SK-N-SH (cell line): ENCODE measurements around the gene LETM1. TPM values are rescaled to one million over a fixed set of nuclear protein-coding genes. Genes with fewer than 3 reads are reported as not detected.

Source experiments
- CTCF ChIA-PET: fragments of 300-600, 350-600 bp; formaldehyde crosslinking; extraction: SDS; loops from one replicate; lab custom pipeline; 2021; lab: Yijun Ruan, JAX
- POLR2A ChIA-PET: fragments of 350-600 bp; sonication (Branson Sonifier 250); formaldehyde crosslinking; extraction: SDS; loops from one replicate; lab custom pipeline; 2020; ENCODE audit warnings: antibody characterized with exemption, inconsistent platforms; lab: Yijun Ruan, JAX
- DNase-seq: peaks from one replicate; pipeline ENCODE4 v3.0.0; 2012
- H2AFZ ChIP-seq: fragments of 200-600 bp; sonication (generic); 2 replicates; pipeline ENCODE4 v1.8.1; 2016; ENCODE audit warnings: antibody characterized with exemption, mild to moderate bottlenecking, low read depth
- H3F3A ChIP-seq: fragments of 200-600 bp; sonication (generic); replicated peaks from 2 replicates; pipeline ENCODE3; 2016; ENCODE audit warnings: antibody characterized with exemption, mild to moderate bottlenecking; ENCODE audit not compliant: insufficient read depth
- H3K27ac ChIP-seq, 2 experiments: fragments of 200-500 bp in 1 of 2; fragments of 200-600 bp in 1 of 2; sonication (Bioruptor generic) in 1 of 2; sonication (generic), shearing (Covaris generic) in 1 of 2; 2 replicates each; pipeline versions ENCODE4 v1.5.1 to v1.6.1; 2014 to 2016; ENCODE audit warnings: low read depth in 2 of 2, inconsistent platforms in 1 of 2, low read length in 1 of 2, mild to moderate bottlenecking in 1 of 2, mixed read lengths in 1 of 2
- H3K27me3 ChIP-seq: fragments of 200-600 bp; sonication (generic), shearing (Covaris generic); 2 replicates; pipeline ENCODE4 v1.6.1; 2016; ENCODE audit warnings: mixed run types; ENCODE audit not compliant: insufficient read depth
- H3K36me3 ChIP-seq, 2 experiments: fragments of 200-500 bp in 1 of 2; fragments of 200-600 bp in 1 of 2; sonication (Bioruptor generic) in 1 of 2; sonication (generic) in 1 of 2; replicated peaks in 1 of 2; 2 replicates each; pipeline versions ENCODE3 to v1.5.1; 2014 to 2016; ENCODE audit warnings: low read length in 1 of 2, mild to moderate bottlenecking in 1 of 2; ENCODE audit not compliant: insufficient read depth in 2 of 2, control insufficient read depth in 1 of 2
- H3K4me1 ChIP-seq, 2 experiments: fragments of 200-500 bp in 1 of 2; fragments of 200-600 bp in 1 of 2; sonication (Bioruptor generic) in 1 of 2; sonication (generic), shearing (Covaris generic) in 1 of 2; 2 replicates each; pipeline versions ENCODE4 v1.5.1 to v1.6.1; 2014 to 2016; ENCODE audit warnings: low read depth in 1 of 2, low read length in 1 of 2, mixed run types in 1 of 2; ENCODE audit not compliant: insufficient read depth in 2 of 2, control insufficient read depth in 1 of 2
- H3K4me2 ChIP-seq: fragments of 200-600 bp; sonication (generic), shearing (Covaris generic); 2 replicates; pipeline ENCODE4 v1.6.1; 2017; ENCODE audit warnings: mixed run types
- H3K4me3 ChIP-seq, 2 experiments: fragments of 200-500 bp in 1 of 2; fragments of 200-600 bp in 1 of 2; sonication (Bioruptor generic) in 1 of 2; sonication (generic), shearing (Covaris generic) in 1 of 2; 2 replicates each; pipeline versions ENCODE4 v1.5.1 to v1.8.1; 2014 to 2016; ENCODE audit warnings: low read depth in 2 of 2, inconsistent platforms in 1 of 2, low read length in 1 of 2, mild to moderate bottlenecking in 1 of 2, mixed read lengths in 1 of 2, moderate library complexity in 1 of 2
- H3K79me2 ChIP-seq: fragments of 200-600 bp; sonication (generic); 2 replicates; pipeline ENCODE4 v1.8.1; 2017; ENCODE audit warnings: mild to moderate bottlenecking; ENCODE audit not compliant: insufficient read depth
- H3K9ac ChIP-seq: fragments of 200-600 bp; sonication (generic); 2 replicates; pipeline ENCODE4 v1.6.1; 2017; ENCODE audit warnings: mixed run types
- H3K9me2 ChIP-seq: fragments of 200-600 bp; sonication (generic); 2 replicates; pipeline ENCODE4 v1.6.1; 2017; ENCODE audit warnings: mixed run types
- H3K9me3 ChIP-seq: fragments of 200-600 bp; sonication (generic); 2 replicates; pipeline ENCODE4 v1.6.1; 2017; ENCODE audit warnings: mixed run types, mild to moderate bottlenecking, moderate library complexity
- H4K20me1 ChIP-seq: fragments of 200-600 bp; sonication (generic); 2 replicates; pipeline ENCODE4 v1.6.1; 2017; ENCODE audit warnings: mild to moderate bottlenecking, mixed run types; ENCODE audit not compliant: insufficient read depth
- ELF1 ChIP-seq: IDR thresholded peaks from 2 replicates; pipeline ENCODE4 v1.4.0; 2012
- EP300 ChIP-seq, 2 experiments: IDR thresholded peaks; 2 replicates each; pipeline versions ENCODE4 v1.4.0 to v1.6.1; 2012; ENCODE audit warnings: borderline replicate concordance in 1 of 2, low read depth in 1 of 2, low read length in 1 of 2
- EZH2phosphoT487 ChIP-seq: fragments of 200-600 bp; sonication (generic); IDR thresholded peaks from 2 replicates; pipeline ENCODE4 v1.6.1; 2017; ENCODE audit warnings: low read depth, mixed run types, mild to moderate bottlenecking, antibody characterized with exemption, moderate library complexity, borderline replicate concordance
- FOXJ3 ChIP-seq: sonication (generic); formaldehyde crosslinking; IDR thresholded peaks from 2 replicates; pipeline ENCODE4 v1.5.1; 2020; ENCODE audit warnings: mild to moderate bottlenecking, missing genetic modification reagents
- FOXM1 ChIP-seq: IDR thresholded peaks from 2 replicates; pipeline ENCODE4 v1.4.0; 2012; ENCODE audit warnings: low read depth, mild to moderate bottlenecking
- GATA2 ChIP-seq: sonication (generic); formaldehyde crosslinking; IDR thresholded peaks from 2 replicates; pipeline ENCODE4 v1.5.0; 2020; ENCODE audit warnings: mild to moderate bottlenecking, missing genetic modification reagents
- JUND ChIP-seq: IDR thresholded peaks from 2 replicates; pipeline ENCODE4 v1.4.0; 2012
- NFIC ChIP-seq: IDR thresholded peaks from 2 replicates; pipeline ENCODE4 v1.4.0; 2012; ENCODE audit warnings: borderline replicate concordance
- NRF1 ChIP-seq: IDR thresholded peaks from 2 replicates; pipeline ENCODE4 v1.6.1; 2012; ENCODE audit warnings: low read depth, mild to moderate bottlenecking, low read length
- PBX3 ChIP-seq: IDR thresholded peaks from 2 replicates; pipeline ENCODE4; 2012
- RAD21 ChIP-seq: IDR thresholded peaks from 2 replicates; pipeline ENCODE4 v1.6.1; 2012; ENCODE audit warnings: mild to moderate bottlenecking, low read length
- RCOR1 ChIP-seq: fragments of 150-350 bp; IDR thresholded peaks from 2 replicates; pipeline ENCODE4 v1.6.1; 2017; ENCODE audit warnings: antibody characterized with exemption, low read length
- REST ChIP-seq: IDR thresholded peaks from 2 replicates; pipeline ENCODE4 v1.6.1; 2012; ENCODE audit warnings: mild to moderate bottlenecking, low read depth, low read length, moderate library complexity
- RFX5 ChIP-seq: IDR thresholded peaks from 2 replicates; pipeline ENCODE4 v1.6.1; 2012; ENCODE audit warnings: mild to moderate bottlenecking, improper control_type of control experiment, low read length
- RXRA ChIP-seq: IDR thresholded peaks from 2 replicates; pipeline ENCODE4 v1.4.0; 2012; ENCODE audit warnings: low read depth, mild to moderate bottlenecking, borderline replicate concordance
- TCF12 ChIP-seq: IDR thresholded peaks from 2 replicates; pipeline ENCODE4 v1.4.0; 2012
- USF2 ChIP-seq: fragments of 150-350 bp; IDR thresholded peaks from 2 replicates; pipeline ENCODE4 v1.6.1; 2017; ENCODE audit warnings: antibody characterized with exemption, low read length, low read depth, borderline replicate concordance
- ZBTB33 ChIP-seq: IDR thresholded peaks from 2 replicates; pipeline ENCODE4 v1.4.0; 2012; ENCODE audit warnings: low read depth, borderline replicate concordance
- WGBS: methylation state at CpG from one replicate; pipeline ENCODE4 v1.1.6; 2017; ENCODE audit warnings: low lambda C conversion rate; 5-methylcytosine and 5-hydroxymethylcytosine counted together
- polyA plus RNA-seq, 3 experiments: library from polyadenylated mRNA; depleted of rRNA; stranded (reverse); fragments of >200 nt; gene quantifications; 2 replicates each; pipeline ENCODE4 v1.2.3, GENCODE V29; 2012

The LETM1 gene
- polyA plus RNA-seq, 1 of the 3 experiments (the other 2 are of a cell fraction), result 25.8 TPM

GRCh38 chr4:1873776-1874175 lies 17.8 kb upstream of the LETM1 start:
- H2AFZ ChIP-seq, result no peak overlapping the region
- H3K9ac ChIP-seq, result peak overlapping the region; percentile 89; the same call in 1 of the 2 replicates
- no peaks in the 10 kb centered on the region for H3K27me3 ChIP-seq
- ChIA-PET POLR2A (no interaction called here), CTCF (interaction anchor here (1.2 to 6.1 kb wide), 4 partner anchors 9 to 126 kb away, joined by 4 to 45 read pairs (median 5); no protein-coding TSS in a partner anchor)
- no peaks in the 10 kb centered on the region for H3K9me2 ChIP-seq
- no peaks in the 10 kb centered on the region for H3K9me3 ChIP-seq
- peaks cover 34% of the 10 kb centered on the region for H4K20me1 ChIP-seq
- H3K4me3 ChIP-seq, result peak overlapping the region in 1 of 2 experiments; percentile 79; a peak in 1 of 4 replicates
- WGBS, result 73% methylated on average over 3 of the region's 3 CpGs
- peaks cover 24% of the 10 kb centered on the region for H3F3A ChIP-seq
- TF ChIP-seq TCF12 (no peak), NRF1 (no peak)
- peaks cover 17 to 20% of the 10 kb centered on the region in 2 experiments for H3K4me1 ChIP-seq
- H3K36me3 ChIP-seq, result no peaks in the 10 kb centered on the region
- H3K4me2 ChIP-seq, result peak overlapping the region; percentile 72; the same call in 1 of the 2 replicates
- H3K79me2 ChIP-seq, result peaks cover 77% of the 10 kb centered on the region
- no peak for DNase-seq
- H3K27ac ChIP-seq, result peak overlapping the region in 1 of 2 experiments; percentile 80; a peak in 2 of 4 replicates

GRCh38 chr4:1873291-1873690 lies 17.3 kb upstream of the LETM1 start:
- peak overlapping the region; percentile 89; the same call in 1 of the 2 replicates for H3K9ac ChIP-seq
- ChIA-PET CTCF (interaction anchor here (0.7 to 6.1 kb wide), 6 partner anchors 10 to 105 kb away, joined by 3 to 45 read pairs (median 4); no protein-coding TSS in a partner anchor), POLR2A (interaction anchor here (1.2 kb wide), 1 partner anchor 16 kb away, joined by 4 read pairs; no protein-coding TSS in a partner anchor)
- H3K79me2 ChIP-seq, result peaks cover 72% of the 10 kb centered on the region
- H3K9me3 ChIP-seq, result no peaks in the 10 kb centered on the region
- peaks cover 17 to 18% of the 10 kb centered on the region in 2 experiments for H3K4me1 ChIP-seq
- peak overlapping the region; percentile 75 to 79; a peak in 3 of 4 replicates for H3K4me3 ChIP-seq
- H3K27me3 ChIP-seq, result no peaks in the 10 kb centered on the region
- TF ChIP-seq FOXJ3 (CRISPR knock-in tag) (no peak), EP300 (IDR thresholded peaks at IDR 0.05; ENCODE audit: borderline replicate concordance in 1 of 2, low read depth in 1 of 2, low read length in 1 of 2) (no peak), FOXM1 (no peak), GATA2 (CRISPR knock-in tag) (no peak), RXRA (no peak), RFX5 (no peak), EZH2phosphoT487 (no peak), USF2 (no peak), ZBTB33 (no peak), PBX3 (no peak), JUND (no peak), ELF1 (no peak), REST (no peak), RCOR1 (no peak), RAD21 (no peak), NFIC (no peak)
- H3K4me2 ChIP-seq, result peak overlapping the region; percentile 72
- H4K20me1 ChIP-seq, result peaks cover 30% of the 10 kb centered on the region; the same call in 1 of the 2 replicates
- no peaks in the 10 kb centered on the region for H3K36me3 ChIP-seq
- peak overlapping the region; percentile 25 to 80 for H3K27ac ChIP-seq
- DNase-seq, result no peak
- no peak overlapping the region for H2AFZ ChIP-seq
- H3K9me2 ChIP-seq, result no peaks in the 10 kb centered on the region
- H3F3A ChIP-seq, result peaks cover 25% of the 10 kb centered on the region
- 86% methylated on average over 4 of the region's 4 CpGs for WGBS
